ENCODE results near the gene TRMT2A.

TRMT2A gene

DNA sequence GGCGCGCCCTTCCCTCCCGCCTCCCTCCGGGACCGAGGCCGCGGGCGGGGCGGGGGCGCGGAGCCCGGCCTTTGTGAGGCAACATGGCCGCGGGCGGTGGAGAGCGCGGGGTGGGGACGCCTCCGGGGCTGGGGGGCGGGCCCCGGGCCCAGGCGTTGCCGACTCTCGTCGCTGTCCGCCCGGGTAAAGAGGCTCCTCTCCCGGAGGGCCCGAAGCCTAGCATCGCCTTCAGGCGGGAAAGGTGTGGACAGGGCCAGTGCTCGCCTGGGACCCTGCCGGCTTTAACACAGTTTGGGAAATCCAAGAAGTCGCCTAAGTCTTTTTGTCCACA is 36.6 kb downstream of the TRMT2A start:
- peaks cover 43% of the 10 kb centered on the region for H3K79me2 ChIP-seq (ENCODE audit: insufficient read depth, low read length)
- H2AFZ ChIP-seq (ENCODE audit: low read length), result no peak overlapping the region
- peaks cover 53% of the 10 kb centered on the region for H3K4me1 ChIP-seq (ENCODE audit: insufficient read depth, low read length, severe bottlenecking)

GRCh38 chr22:20079745-20080444 is 37.1 kb downstream of the TRMT2A start, which contains the start of gene DGCR8:
TSS of gene DGCR8 (plus strand) at chr22:20080241. CDS start at chr22:20085964, 5,723 bp downstream.
- H3K4me2 ChIP-seq (ENCODE audit: low read length), result peak within 1 kb of the TSS; percentile 99
- H3K27ac ChIP-seq (ENCODE audit: low read depth, low read length, poor library complexity, severe bottlenecking), result peak within 1 kb of the TSS; percentile 58
- H3K9me2 ChIP-seq (ENCODE audit: low read depth, low read length), result no peaks in the 10 kb centered on the region
- H3K36me3 ChIP-seq (ENCODE audit: insufficient read depth, low read length), result no peaks in the 10 kb centered on the region
- TF ChIP-seq CTCF (IDR thresholded peaks at IDR 0.05; ENCODE audit: low read length) (no peak), EZH2 (IDR thresholded peaks at IDR 0.05; ENCODE audit: borderline replicate concordance, low read length) (no peak)
- peaks cover 37% of the 10 kb centered on the region for H3K79me2 ChIP-seq (ENCODE audit: insufficient read depth, low read length)
- no peaks in the 10 kb centered on the region for H4K20me1 ChIP-seq (ENCODE audit: insufficient read depth, low read length)
- H3K9me3 ChIP-seq (ENCODE audit: low read length), result no peaks in the 10 kb centered on the region
- peak within 1 kb of the TSS; percentile 91; the same call in 1 of the 2 replicates for H2AFZ ChIP-seq (ENCODE audit: low read length)
- H3K27me3 ChIP-seq (ENCODE audit: insufficient read depth, low read length), result no peaks in the 10 kb centered on the region
- H3F3A ChIP-seq (ENCODE audit: insufficient read depth, low read length), result no peaks in the 10 kb centered on the region
- peaks cover 48% of the 10 kb centered on the region for H3K4me1 ChIP-seq (ENCODE audit: insufficient read depth, low read length, severe bottlenecking)
- H3K9ac ChIP-seq (ENCODE audit: low read length), result peak within 1 kb of the TSS; percentile 96
- H3K4me3 ChIP-seq (ENCODE audit: low read depth, low read length, poor library complexity, severe bottlenecking), result peak within 1 kb of the TSS; percentile 95

More for the DNA sequence above, 36.6 kb downstream of the TRMT2A start:
- no peaks in the 10 kb centered on the region for H3K27me3 ChIP-seq (ENCODE audit: insufficient read depth, low read length)
- H3K4me3 ChIP-seq (ENCODE audit: low read depth, low read length, poor library complexity, severe bottlenecking), result peak overlapping the region; percentile 95
- peak overlapping the region; percentile 58 for H3K27ac ChIP-seq (ENCODE audit: low read depth, low read length, poor library complexity, severe bottlenecking)
- no peak for TF ChIP-seq CTCF (IDR thresholded peaks at IDR 0.05; ENCODE audit: low read length)
- TF ChIP-seq EZH2 (IDR thresholded peaks at IDR 0.05; ENCODE audit: borderline replicate concordance, low read length), result no peak
- H3K9me3 ChIP-seq (ENCODE audit: low read length), result no peaks in the 10 kb centered on the region
- H3K36me3 ChIP-seq (ENCODE audit: insufficient read depth, low read length), result peaks cover 4% of the 10 kb centered on the region; the same call in 1 of the 2 replicates
- no peaks in the 10 kb centered on the region for H3K9me2 ChIP-seq (ENCODE audit: low read depth, low read length)
- no peaks in the 10 kb centered on the region for H4K20me1 ChIP-seq (ENCODE audit: insufficient read depth, low read length)
- H3K9ac ChIP-seq (ENCODE audit: low read length), result peak overlapping the region; percentile 96
- H3K4me2 ChIP-seq (ENCODE audit: low read length), result peak overlapping the region; percentile 99
- H3F3A ChIP-seq (ENCODE audit: insufficient read depth, low read length), result no peaks in the 10 kb centered on the region

DNA sequence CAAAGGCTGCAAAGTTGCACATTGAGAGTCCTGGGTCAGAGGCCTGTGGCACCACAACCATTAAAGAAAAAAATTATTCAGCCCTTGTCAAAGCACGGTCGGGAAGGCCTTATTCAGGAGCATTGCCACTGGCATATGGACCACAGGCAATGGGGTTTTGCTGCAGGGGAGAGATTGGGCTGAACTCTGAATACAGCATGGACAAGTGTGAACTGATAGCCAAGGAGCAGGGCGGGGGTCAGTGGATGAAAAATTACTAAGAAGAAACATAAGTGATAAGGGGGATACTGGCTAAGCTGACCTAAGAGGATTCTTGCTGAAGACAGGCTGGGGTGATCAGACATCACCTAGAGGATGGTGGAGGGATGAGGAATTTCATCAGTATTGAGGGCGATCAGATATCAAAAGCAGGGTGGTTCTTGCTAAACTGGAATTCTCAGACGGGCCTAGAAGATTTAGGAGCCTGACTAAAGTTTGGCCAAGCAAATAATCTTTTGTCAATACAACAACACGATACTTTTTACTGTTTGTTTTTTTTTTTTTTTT is 40.3 kb downstream of the TRMT2A start:
- H4K20me1 ChIP-seq (ENCODE audit: insufficient read depth, low read length), result no peaks in the 10 kb centered on the region
- H3K36me3 ChIP-seq (ENCODE audit: insufficient read depth, low read length), result no peaks in the 10 kb centered on the region
- peaks cover 18% of the 10 kb centered on the region for H3K4me1 ChIP-seq (ENCODE audit: insufficient read depth, low read length, severe bottlenecking)
- H3K4me2 ChIP-seq (ENCODE audit: low read length), result no peak overlapping the region
- no peak overlapping the region for H3K4me3 ChIP-seq (ENCODE audit: low read depth, low read length, poor library complexity, severe bottlenecking)
- no peaks in the 10 kb centered on the region for H3K9me2 ChIP-seq (ENCODE audit: low read depth, low read length)
- H3K79me2 ChIP-seq (ENCODE audit: insufficient read depth, low read length), result peaks cover 12% of the 10 kb centered on the region; the same call in 1 of the 2 replicates
- H3F3A ChIP-seq (ENCODE audit: insufficient read depth, low read length), result no peaks in the 10 kb centered on the region
- H3K9me3 ChIP-seq (ENCODE audit: low read length), result no peaks in the 10 kb centered on the region
- TF ChIP-seq EZH2 (IDR thresholded peaks at IDR 0.05; ENCODE audit: borderline replicate concordance, low read length) (no peak), CTCF (IDR thresholded peaks at IDR 0.05; ENCODE audit: low read length) (no peak)
- no peak overlapping the region for H2AFZ ChIP-seq (ENCODE audit: low read length)
- H3K9ac ChIP-seq (ENCODE audit: low read length), result no peak overlapping the region
- H3K27me3 ChIP-seq (ENCODE audit: insufficient read depth, low read length), result no peaks in the 10 kb centered on the region
- H3K27ac ChIP-seq (ENCODE audit: low read depth, low read length, poor library complexity, severe bottlenecking), result no peak overlapping the region

All from OCI-LY1 (cell line).